ENCODE results near the gene PDE11A.

Gene PDE11A

DNA sequence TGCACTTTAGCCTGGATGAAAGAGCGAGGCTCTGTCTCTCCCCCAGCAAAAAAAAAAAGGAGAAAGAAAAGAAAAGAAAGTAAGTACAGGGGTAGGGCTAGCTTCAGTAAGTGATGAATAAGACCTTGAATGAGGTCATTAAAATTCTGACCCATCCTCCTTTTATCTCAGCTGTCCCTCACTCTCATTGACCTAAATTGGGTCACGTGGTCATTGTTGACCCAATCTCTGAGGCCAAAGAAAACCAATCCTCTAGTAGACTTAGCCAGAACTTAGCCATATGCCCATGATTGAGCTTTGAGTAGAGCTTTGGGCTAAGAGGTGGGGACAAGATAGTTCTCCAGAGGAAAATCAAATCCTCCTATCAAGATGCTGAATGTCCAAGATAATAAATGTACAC is 149.3 kb downstream of the PDE11A start:
- in situ Hi-C loops (cut with HindIII; ENCODE audit: low pct_unique_long_range_greater_than_20kb, low sequenced_read_pairs), result no loop called here
- no peak for DNase-seq (ENCODE audit: low read depth in 1 of 2, low spot score in 1 of 2)

GRCh38 chr2:177921726-177922125 is 150.9 kb downstream of the PDE11A start:
- no peak for TF ChIP-seq JUND (IDR thresholded peaks at IDR 0.05; ENCODE audit: low read depth)
- DNase-seq (ENCODE audit: low read depth in 1 of 2, low spot score in 1 of 2), result no peak
- in situ Hi-C loops (cut with HindIII; ENCODE audit: low pct_unique_long_range_greater_than_20kb, low sequenced_read_pairs), result no loop called here

More for the DNA sequence above, 149.3 kb downstream of the PDE11A start:
- no peak for TF ChIP-seq JUND (IDR thresholded peaks at IDR 0.05; ENCODE audit: low read depth)

- DNase-seq (ENCODE audit: low read depth in 1 of 2, low spot score in 1 of 2), result no peak
- in situ Hi-C loops (cut with HindIII; ENCODE audit: low pct_unique_long_range_greater_than_20kb, low sequenced_read_pairs), result no loop called here
- TF ChIP-seq JUND (IDR thresholded peaks at IDR 0.05; ENCODE audit: low read depth), result no peak
Observed at GRCh38 chr2:177917169-177917568, 155.4 kb downstream of the PDE11A start.

DNA sequence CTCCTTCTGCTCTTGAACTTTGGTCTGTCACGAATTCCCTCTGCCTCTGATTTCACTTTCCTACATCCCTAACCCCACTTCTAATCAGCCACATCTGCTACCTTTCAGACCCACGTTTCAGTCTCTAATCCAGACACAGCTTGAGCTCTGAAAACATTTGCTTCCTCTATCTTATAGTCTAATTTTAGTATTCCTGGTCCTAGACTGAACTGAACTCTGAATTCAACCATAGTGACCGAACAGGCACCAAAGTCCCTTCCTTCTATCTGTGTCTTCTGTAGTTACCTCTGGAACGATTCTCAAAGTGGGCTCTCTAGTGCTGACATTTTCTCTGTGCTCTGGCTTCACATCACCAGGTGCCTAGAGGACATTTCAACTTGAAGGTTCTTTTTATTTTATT is 156.2 kb downstream of the PDE11A start:
- no peak for DNase-seq (ENCODE audit: low read depth in 1 of 2, low spot score in 1 of 2)
- in situ Hi-C loops (cut with HindIII; ENCODE audit: low pct_unique_long_range_greater_than_20kb, low sequenced_read_pairs), result no loop called here
- no peak for TF ChIP-seq JUND (IDR thresholded peaks at IDR 0.05; ENCODE audit: low read depth)

GRCh38 chr2:177914247-177914646 is 158.3 kb downstream of the PDE11A start:
- in situ Hi-C loops (cut with HindIII; ENCODE audit: low pct_unique_long_range_greater_than_20kb, low sequenced_read_pairs), result no loop called here
- no peak for TF ChIP-seq JUND (IDR thresholded peaks at IDR 0.05; ENCODE audit: low read depth)
- no peak for DNase-seq (ENCODE audit: low read depth in 1 of 2, low spot score in 1 of 2)

- no peak for TF ChIP-seq JUND (IDR thresholded peaks at IDR 0.05; ENCODE audit: low read depth)
- in situ Hi-C loops (cut with HindIII; ENCODE audit: low pct_unique_long_range_greater_than_20kb, low sequenced_read_pairs), result no loop called here
- DNase-seq (ENCODE audit: low read depth in 1 of 2, low spot score in 1 of 2), result no peak
Observed at GRCh38 chr2:177909962-177910361, 162.6 kb downstream of the PDE11A start.

GRCh38 chr2:177908824-177909223 is 163.8 kb downstream of the PDE11A start:
- TF ChIP-seq JUND (IDR thresholded peaks at IDR 0.05; ENCODE audit: low read depth), result no peak
- in situ Hi-C loops (cut with HindIII; ENCODE audit: low pct_unique_long_range_greater_than_20kb, low sequenced_read_pairs), result no loop called here
- no peak for DNase-seq (ENCODE audit: low read depth in 1 of 2, low spot score in 1 of 2)

GRCh38 chr2:177908182-177908581 is 164.4 kb downstream of the PDE11A start:
- no peak for DNase-seq (ENCODE audit: low read depth in 1 of 2, low spot score in 1 of 2)
- in situ Hi-C loops (cut with HindIII; ENCODE audit: low pct_unique_long_range_greater_than_20kb, low sequenced_read_pairs), result no loop called here
- TF ChIP-seq JUND (IDR thresholded peaks at IDR 0.05; ENCODE audit: low read depth), result no peak

- in situ Hi-C loops (cut with HindIII; ENCODE audit: low pct_unique_long_range_greater_than_20kb, low sequenced_read_pairs), result no loop called here
- peak; percentile 18 to 75 for DNase-seq (ENCODE audit: low read depth in 1 of 2, low spot score in 1 of 2)
- TF ChIP-seq JUND (IDR thresholded peaks at IDR 0.05; ENCODE audit: low read depth), result no peak
Observed at GRCh38 chr2:177906041-177906718, 166.4 kb downstream of the PDE11A start.

DNA sequence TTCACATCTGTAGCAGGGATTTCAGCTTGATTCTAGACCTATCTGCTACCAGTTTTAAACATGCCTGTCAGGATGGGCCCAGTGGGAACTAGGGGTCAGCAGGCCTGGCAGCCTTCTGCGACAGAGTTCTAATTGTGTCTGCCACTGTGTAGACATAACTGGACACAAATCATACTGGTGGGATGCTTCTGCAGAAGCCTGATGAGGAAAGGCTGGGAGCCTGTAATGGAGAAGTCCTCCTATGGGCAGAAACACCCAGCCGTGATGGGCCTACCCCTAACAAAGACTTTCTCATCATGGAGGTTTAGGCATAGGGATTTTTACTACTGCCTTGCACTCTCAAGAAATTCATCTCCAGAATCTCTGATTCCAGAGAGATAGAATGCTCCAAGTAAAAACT is 166.9 kb downstream of the PDE11A start:
- in situ Hi-C loops (cut with HindIII; ENCODE audit: low pct_unique_long_range_greater_than_20kb, low sequenced_read_pairs), result no loop called here
- DNase-seq (ENCODE audit: low read depth in 1 of 2, low spot score in 1 of 2), result no peak
- no peak for TF ChIP-seq JUND (IDR thresholded peaks at IDR 0.05; ENCODE audit: low read depth)

GRCh38 chr2:177902395-177903163 is 170.0 kb downstream of the PDE11A start:
- in situ Hi-C loops (cut with HindIII; ENCODE audit: low pct_unique_long_range_greater_than_20kb, low sequenced_read_pairs), result no loop called here
- no peak for DNase-seq (ENCODE audit: low read depth in 1 of 2, low spot score in 1 of 2)
- no peak for TF ChIP-seq JUND (IDR thresholded peaks at IDR 0.05; ENCODE audit: low read depth)

DNA sequence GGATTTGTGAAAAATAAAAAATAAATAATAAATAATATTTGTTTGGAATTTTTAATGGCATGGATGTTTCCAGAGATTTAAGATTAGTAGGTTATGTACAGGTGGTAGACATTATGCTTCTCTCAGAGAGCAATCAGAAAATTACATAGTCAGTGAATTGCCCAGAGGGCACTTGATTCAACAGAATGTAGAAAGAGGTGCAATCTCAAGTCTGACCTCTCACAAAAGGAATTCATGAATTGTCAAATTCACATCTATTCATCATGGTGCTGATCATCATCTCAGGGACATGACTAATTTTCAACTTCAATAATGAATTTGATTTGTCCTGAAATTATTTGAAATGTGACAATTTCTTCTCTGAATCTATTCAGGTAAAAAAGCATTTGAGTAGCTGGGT is 172.5 kb downstream of the PDE11A start:
- no peak for DNase-seq (ENCODE audit: low read depth in 1 of 2, low spot score in 1 of 2)
- in situ Hi-C loops (cut with HindIII; ENCODE audit: low pct_unique_long_range_greater_than_20kb, low sequenced_read_pairs), result no loop called here
- no peak for TF ChIP-seq JUND (IDR thresholded peaks at IDR 0.05; ENCODE audit: low read depth)

DNA sequence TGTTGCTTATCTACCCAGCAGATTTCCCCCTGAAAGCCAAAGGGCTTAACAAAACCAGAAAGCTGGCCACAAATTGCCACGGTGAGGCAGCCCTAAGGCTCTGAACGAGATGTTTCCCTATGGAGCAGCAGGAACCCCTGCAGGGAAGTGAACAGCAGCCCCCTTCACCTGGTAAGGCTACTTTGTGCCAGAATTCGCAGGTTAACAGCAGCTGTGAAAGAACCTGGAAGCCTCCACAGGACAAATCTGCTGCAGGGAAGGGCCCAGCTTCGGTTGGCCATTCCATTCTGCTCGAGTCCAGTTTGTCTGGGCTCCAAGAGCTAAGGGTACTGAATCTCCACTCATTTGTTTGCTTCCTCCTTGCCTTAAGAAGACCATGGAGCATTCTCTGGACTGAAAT is 175.3 kb downstream of the PDE11A start:
- in situ Hi-C loops (cut with HindIII; ENCODE audit: low pct_unique_long_range_greater_than_20kb, low sequenced_read_pairs), result no loop called here
- no peak for TF ChIP-seq JUND (IDR thresholded peaks at IDR 0.05; ENCODE audit: low read depth)

More for the DNA sequence above, 175.3 kb downstream of the PDE11A start:
- DNase-seq (ENCODE audit: low read depth in 1 of 2, low spot score in 1 of 2), result no peak

Measured in T47D (cell line).